Measurements from ENCODE around the gene CCDC107. TPM values are rescaled to one million over a fixed set of nuclear protein-coding genes. Genes with fewer than 3 reads are reported as not detected.

The CCDC107 gene
- total and polyA plus RNA-seq, 2 of the 13 experiments (the other 11 are each of a cell fraction or from before 2014, with no cell fraction given): 7.1 to 15.2 TPM

DNA sequence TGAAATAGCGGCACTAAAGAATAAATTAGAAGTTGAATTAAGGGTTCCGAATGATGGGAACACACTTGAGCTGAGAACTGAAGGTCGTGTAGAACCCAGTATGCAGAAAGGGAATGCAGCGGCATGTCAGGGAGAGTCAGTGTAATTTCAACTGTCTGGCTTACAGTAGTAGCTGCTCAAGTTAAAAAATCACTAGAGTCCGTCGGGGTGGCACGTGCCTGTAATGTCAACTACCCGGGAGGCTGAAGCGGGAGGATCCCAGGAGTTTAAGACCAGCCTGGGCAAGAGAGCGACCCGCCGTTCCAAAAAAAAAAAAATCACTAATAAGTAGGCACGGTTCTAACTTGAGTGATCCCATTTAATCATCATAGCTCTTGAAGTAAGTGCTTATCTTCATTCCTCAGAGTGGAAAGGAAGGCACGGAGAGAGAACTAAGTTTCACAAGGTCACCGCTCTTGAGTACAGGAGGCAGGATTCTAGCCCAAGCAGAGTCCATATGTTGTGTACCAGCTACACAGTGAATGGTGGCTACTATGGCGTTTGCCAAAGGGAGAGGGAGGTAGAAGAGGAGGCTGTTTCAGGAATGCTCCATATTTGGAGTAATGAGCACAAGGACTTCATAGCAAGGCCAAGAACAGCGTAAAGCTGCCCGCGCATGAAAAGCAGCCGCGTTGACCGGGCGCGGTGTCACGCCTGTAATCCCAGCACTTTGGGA is 1.1 kb upstream of the CCDC107 start (continued):
- TF ChIP-seq, protein P1, sequence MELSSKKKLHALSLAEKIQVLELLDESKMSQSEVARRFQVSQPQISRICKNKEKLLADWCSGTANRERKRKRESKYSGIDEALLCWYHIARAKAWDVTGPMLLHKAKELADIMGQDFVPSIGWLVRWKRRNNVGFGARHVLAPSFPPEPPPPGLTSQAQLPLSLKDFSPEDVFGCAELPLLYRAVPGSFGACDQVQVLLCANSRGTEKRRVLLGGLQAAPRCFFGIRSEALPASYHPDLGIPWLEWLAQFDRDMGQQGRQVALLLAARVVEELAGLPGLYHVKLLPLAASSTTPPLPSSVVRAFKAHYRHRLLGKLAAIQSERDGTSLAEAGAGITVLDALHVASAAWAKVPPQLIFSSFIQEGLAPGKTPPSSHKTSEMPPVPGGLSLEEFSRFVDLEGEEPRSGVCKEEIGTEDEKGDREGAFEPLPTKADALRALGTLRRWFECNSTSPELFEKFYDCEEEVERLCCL (CRISPR knock-in tag; IDR thresholded peaks at IDR 0.05; ENCODE audit: borderline replicate concordance): 0 out of 2 replicates have a peak, but pooled peaks have one; percentile 16
- TF ChIP-seq TARDBP (CRISPR knock-in tag; IDR thresholded peaks at IDR 0.05): no peak
- no peak for TF ChIP-seq ATF1 (CRISPR knock-in tag; IDR thresholded peaks at IDR 0.05)
- 0 out of 2 replicates have a peak, but pooled peaks have one; percentile 82 for TF ChIP-seq FOXO4 (CRISPR knock-in tag; conservative IDR thresholded peaks at IDR 0.05)
- no peak for TF ChIP-seq CEBPB (IDR thresholded peaks at IDR 0.05; ENCODE audit: borderline replicate concordance, low read depth, low read length)
- TF ChIP-seq ZNF17 (CRISPR knock-in tag; IDR thresholded peaks at IDR 0.05): no peak
- 0 out of 2 replicates have a peak, but pooled peaks have one; percentile 31 for TF ChIP-seq ZNF224 (CRISPR knock-in tag; IDR thresholded peaks at IDR 0.05)
- peak; percentile 18; the same call in 1 of the 2 replicates for TF ChIP-seq RFXANK (CRISPR knock-in tag; IDR thresholded peaks at IDR 0.05)
- TF ChIP-seq, protein P2, sequence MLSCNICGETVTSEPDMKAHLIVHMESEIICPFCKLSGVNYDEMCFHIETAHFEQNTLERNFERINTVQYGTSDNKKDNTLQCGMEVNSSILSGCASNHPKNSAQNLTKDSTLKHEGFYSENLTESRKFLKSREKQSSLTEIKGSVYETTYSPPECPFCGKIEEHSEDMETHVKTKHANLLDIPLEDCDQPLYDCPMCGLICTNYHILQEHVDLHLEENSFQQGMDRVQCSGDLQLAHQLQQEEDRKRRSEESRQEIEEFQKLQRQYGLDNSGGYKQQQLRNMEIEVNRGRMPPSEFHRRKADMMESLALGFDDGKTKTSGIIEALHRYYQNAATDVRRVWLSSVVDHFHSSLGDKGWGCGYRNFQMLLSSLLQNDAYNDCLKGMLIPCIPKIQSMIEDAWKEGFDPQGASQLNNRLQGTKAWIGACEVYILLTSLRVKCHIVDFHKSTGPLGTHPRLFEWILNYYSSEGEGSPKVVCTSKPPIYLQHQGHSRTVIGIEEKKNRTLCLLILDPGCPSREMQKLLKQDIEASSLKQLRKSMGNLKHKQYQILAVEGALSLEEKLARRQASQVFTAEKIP (CRISPR knock-in tag; IDR thresholded peaks at IDR 0.05; ENCODE audit: borderline replicate concordance): no peak
